Skin epidermis (tissue), 12 donors: ENCODE data around the gene TSPAN18.

ENCODE experiments used
- H3K27ac ChIP-seq, 21 experiments: fragments of 200-600 bp; sonication (generic) in 11 of 21; one replicate each; pipeline ENCODE4 v1.5.0; 2020; ENCODE audit warnings: mild to moderate bottlenecking in 3 of 21, inconsistent platforms in 2 of 21, moderate library complexity in 2 of 21
- H3K4me3 ChIP-seq, 7 experiments: fragments of 200-600 bp; sonication (generic) in 2 of 7; one replicate each; pipeline ENCODE4 v1.5.0; 2020; ENCODE audit warnings: inconsistent platforms in 2 of 7, mild to moderate bottlenecking in 2 of 7, moderate library complexity in 1 of 7

TSPAN18 gene

DNA sequence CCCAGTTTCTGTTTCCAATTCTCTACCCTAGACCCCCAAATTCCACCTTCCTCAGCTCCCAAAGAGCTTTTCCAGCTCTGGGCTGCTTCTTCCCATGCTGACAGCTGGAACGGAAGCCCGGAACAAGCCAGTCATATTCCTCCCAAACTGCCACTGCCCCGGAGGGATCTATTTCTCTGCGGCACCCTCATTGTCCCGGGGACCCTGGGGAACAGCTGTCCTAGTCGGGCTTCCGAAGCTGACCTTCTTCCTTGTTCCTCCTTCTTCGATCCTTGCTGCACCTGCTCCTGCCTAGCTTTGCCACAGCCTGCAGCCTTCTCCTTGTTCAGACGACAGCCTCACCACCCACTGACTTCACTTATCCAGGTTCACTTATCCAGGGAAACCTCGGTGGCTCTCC, 105.7 kb downstream of the TSPAN18 start:
- Histone ChIP-seq H3K27ac (peak overlapping the region in 1 of 21 experiments; percentile 81), H3K4me3 (no peak overlapping the region)

DNA sequence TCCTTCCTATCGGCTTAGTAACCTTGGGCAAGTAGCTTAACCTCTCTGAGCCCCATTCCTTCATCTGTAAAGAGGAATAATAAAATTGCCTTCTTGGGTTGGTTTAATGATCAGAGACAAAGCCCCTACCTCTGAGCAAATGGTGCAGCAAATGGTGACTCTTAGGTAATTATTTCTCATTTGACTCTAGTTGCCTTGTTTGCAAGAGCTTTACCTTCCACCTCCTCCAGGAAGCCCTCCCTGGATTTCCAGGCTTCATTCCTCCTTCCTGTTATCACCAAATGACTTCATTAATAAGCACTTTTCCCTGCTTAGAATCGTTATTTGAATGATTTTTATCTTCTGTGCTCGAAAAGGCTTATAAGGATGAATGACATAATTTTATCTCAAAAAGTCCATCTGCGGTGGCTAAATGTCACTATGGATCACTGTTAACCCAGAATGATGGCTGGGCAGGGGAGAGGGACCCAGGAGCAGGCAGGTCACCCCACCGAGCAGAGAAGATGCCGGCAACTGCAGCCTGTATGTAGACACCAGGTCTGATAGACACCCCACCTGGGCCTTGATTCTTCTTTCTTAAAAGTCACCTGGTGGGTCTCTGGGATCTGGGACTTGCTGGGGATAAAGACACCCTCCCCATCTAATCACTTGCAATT, 106.6 kb downstream of the TSPAN18 start:
- Histone ChIP-seq H3K4me3 (no peak overlapping the region), H3K27ac (peak overlapping the region in 6 of 21 experiments; percentile 20 to 81 (median 42))

DNA sequence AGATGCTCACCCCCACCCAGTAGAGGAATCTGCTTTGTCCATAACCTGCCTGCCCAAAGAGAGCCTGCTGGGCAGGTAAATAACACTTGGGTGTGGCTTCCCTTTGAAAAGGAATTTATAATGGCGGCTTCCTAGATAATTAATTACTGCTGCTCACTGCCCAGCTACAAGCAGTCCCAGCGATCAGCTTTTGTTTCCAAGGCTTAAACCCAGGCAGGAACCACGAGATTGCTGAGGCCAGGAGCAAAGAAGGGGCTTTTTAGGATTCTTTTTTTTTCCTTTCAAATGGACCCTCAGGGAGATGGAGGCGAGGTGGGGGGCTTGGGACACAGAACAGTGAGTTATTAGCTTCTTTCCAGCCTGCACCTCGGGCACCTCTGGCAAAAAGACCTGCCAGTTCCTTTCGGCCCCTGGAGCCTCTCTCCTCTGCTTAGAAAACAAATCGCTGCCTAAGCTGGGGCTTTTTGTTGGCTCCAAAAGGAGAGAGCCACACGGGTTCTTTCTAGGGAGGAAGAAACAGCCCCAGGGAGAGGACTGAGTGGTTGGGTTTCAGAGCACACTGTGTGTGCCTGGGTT, 107.2 kb downstream of the TSPAN18 start:
- Histone ChIP-seq H3K4me3 (no peak overlapping the region), H3K27ac (peak overlapping the region in 13 of 21 experiments; percentile 20 to 81 (median 46))

GRCh38 chr11:44834846-44835245, 108.1 kb downstream of the TSPAN18 start:
- Histone ChIP-seq H3K27ac (peak overlapping the region in 4 of 21 experiments; percentile 31 to 81 (median 58)), H3K4me3 (no peak overlapping the region)

DNA sequence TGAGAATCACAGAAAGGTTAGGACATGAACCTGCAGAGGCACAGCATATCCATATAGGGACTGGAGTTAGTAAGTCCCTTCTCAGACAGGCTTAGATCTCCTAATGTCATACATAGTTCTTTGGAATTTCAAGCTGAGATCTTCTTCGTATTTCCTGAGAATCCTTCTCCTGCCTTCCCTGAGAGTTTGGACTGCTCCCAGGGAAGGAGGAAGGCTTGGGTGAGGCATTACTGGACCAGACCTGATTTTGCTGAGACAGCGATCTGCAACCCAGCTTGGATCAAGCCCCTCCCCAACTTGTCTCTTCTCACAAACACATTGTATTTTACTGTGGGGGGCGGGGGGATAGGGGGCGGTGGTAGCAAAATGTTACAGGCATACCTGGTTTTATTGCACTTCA, 108.5 kb downstream of the TSPAN18 start:
- peak overlapping the region in 2 of 21 experiments; percentile 59 to 81 for H3K27ac ChIP-seq
- H3K4me3 ChIP-seq, result no peak overlapping the region

GRCh38 chr11:44835938-44836337, 109.2 kb downstream of the TSPAN18 start:
- peak overlapping the region in 1 of 21 experiments; percentile 81 for H3K27ac ChIP-seq
- H3K4me3 ChIP-seq, result no peak overlapping the region

- Histone ChIP-seq H3K4me3 (no peak overlapping the region), H3K27ac (no peak overlapping the region)
Measured at GRCh38 chr11:44837661-44838060, 110.9 kb downstream of the TSPAN18 start.

- Histone ChIP-seq H3K4me3 (no peak overlapping the region), H3K27ac (peak overlapping the region in 2 of 21 experiments; percentile 45 to 82)
Measured at GRCh38 chr11:44839458-44840084, 112.8 kb downstream of the TSPAN18 start.

DNA sequence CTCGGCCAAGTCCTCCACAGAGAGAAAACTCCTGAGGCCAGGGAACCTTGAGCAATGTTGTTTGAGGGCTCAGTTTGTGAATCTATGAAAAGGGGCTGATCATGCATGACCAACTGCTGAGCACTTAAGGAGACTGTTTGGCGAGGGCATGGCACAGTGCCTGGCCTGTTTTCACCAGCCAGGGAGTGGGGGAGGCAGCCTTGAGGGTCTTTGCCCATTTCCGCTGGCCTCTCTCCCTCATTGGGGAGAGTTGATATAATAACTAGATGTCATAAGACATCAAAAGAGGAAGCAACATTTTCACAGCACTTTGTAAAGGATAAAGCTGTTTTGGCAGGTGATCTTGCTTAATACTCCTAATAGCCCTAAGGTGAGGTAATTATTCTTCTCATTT, 113.3 kb downstream of the TSPAN18 start:
- H3K4me3 ChIP-seq, result no peak overlapping the region
- peak overlapping the region in 2 of 21 experiments; percentile 45 to 82 for H3K27ac ChIP-seq

- Histone ChIP-seq H3K27ac (peak overlapping the region in 1 of 21 experiments; percentile 64), H3K4me3 (no peak overlapping the region)
Measured at GRCh38 chr11:44840521-44841251, 113.9 kb downstream of the TSPAN18 start.

GRCh38 chr11:44842220-44842619, 115.5 kb downstream of the TSPAN18 start:
- Histone ChIP-seq H3K27ac (peak overlapping the region in 6 of 21 experiments; percentile 14 to 68 (median 32)), H3K4me3 (no peak overlapping the region)

DNA sequence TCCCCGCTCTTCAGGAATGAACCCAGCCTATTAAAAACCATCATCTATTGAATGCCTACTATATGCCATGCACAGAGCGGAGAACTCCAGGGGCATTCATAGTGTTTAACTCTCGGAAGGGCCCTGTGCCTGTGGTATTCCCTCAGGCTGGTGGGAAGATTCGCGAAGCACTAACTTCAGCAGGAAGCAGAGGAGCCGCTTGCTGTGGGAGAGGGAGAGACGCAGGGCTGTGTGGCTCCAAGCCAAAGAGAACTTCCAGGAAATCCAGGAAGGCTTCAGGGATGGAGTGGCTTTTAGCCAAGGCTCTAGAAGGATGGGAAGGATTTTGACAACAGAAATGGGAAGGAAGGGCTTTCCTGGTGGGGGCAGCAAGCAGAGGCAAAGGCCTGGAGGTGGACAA, 120.1 kb downstream of the TSPAN18 start:
- H3K4me3 ChIP-seq, result no peak overlapping the region
- H3K27ac ChIP-seq, result no peak overlapping the region

DNA sequence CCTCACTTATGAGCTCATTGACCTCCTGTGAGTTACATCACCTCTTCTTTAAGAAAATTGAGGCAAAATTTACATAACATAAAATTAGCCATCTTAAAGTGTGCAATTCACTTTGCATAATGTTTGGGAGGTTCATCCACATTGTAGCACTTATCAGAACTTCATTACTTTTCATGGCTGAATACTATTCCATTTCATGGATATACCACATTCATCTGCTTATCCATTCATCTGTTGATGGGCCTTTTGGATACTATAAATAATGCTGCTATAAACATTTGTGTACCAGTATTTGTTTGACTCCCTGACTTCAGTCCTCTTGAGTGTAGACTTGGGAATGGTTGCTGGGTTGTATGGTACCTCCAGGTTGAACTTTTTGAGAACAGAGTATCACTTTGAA, 120.6 kb downstream of the TSPAN18 start:
- Histone ChIP-seq H3K27ac (no peak overlapping the region), H3K4me3 (no peak overlapping the region)

DNA sequence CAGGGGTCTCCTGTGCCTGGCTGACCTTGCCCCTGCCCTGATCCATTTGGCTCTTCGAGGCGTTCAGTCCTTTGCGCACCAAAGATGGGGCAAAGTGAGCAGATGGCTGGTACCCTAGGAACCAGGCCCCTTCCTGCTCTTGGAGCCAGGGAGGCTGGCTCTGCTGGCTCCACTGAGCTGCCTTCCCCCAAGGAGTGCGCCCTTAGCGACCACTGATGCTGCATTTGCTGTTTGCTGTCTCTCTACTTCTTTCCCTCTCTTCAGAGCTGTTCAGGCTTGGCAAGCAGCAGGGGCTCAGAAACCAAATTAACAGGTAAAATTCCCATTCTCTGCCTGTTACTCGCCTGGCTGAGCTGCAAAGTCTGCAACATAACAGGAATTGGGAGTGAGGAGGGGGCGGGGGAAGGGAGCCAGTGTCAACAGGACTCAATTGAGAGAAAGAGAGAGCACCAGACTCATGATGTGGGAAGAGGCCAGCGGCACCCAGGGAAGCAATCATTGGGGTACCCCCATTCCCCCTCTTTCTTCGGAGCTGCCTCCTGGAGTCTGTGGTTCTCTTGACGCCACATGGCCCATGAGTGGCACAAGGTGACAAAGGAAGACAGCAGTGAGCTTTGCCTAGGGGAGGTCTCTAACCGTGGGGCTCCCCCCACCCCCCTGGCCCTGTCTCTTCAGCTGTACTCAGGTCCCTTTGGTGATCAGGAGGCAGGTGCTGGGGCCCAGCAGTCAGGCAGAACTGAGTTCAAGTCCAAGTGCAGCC, 121.6 kb downstream of the TSPAN18 start:
- H3K27ac ChIP-seq, result no peak overlapping the region
- H3K4me3 ChIP-seq, result no peak overlapping the region

GRCh38 chr11:44848963-44849350, 122.2 kb downstream of the TSPAN18 start:
- no peak overlapping the region for H3K4me3 ChIP-seq
- H3K27ac ChIP-seq, result no peak overlapping the region

DNA sequence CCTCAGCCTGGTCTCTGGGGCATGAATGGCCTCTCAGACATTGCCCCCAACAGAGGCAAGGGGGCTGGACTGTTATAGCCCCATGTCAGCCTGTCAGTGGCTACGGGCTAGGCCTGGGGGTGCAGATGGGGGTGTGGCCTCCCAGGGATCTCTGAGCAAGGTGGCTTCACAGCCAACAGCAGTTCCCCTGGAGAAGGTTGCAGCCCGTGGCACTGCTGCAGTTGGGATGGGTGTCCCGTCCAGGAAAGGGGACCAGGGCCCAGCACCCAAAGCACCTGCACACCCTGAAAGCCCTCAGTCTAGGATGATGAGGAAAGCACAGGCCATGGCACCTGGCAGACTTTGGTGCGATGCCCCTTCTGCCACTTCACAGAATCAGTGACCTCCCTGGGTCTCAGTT, 122.7 kb downstream of the TSPAN18 start:
- Histone ChIP-seq H3K27ac (no peak overlapping the region), H3K4me3 (no peak overlapping the region)

DNA sequence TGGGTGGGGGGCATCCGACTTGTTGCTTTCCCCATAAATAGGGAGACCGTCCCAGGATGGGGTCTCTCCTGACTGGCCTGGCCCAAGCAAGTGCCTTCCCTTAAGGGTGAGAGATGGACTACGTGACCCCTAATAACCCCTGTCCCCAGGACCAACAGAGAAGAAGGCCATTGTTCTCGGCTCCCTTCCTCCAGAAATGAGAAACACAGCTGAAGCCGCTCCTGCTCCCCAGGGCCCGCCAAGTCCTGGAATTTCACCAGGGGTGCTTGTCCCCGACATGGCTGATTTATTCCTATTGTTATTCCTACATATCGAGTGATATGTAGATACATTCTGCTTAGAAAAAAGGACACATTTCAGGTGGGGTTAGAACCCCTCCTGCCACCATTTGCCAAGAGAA, 123.2 kb downstream of the TSPAN18 start:
- H3K27ac ChIP-seq, result no peak overlapping the region

DNA sequence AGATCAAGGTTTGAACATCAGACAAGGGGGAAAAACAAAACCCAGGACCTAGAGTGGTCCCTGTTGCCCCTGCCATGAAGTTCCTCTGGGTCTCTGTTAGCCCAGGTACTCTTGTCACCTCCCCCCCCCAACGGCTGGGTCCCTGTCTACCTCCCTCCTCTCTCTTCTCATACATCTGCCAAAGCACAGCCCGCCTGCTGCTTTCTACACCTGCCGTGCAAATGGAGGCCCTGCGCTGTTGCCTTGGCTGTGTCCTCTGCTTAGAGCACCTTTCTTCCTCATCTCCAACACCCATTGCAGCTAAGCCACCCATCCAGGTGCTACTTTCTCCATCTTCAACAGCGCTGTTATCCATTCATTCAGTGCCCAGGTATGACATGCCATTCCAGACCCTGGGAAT, 124.7 kb downstream of the TSPAN18 start:
- no peak overlapping the region for H3K27ac ChIP-seq

More for the DNA sequence above, 123.2 kb downstream of the TSPAN18 start:
- no peak overlapping the region for H3K4me3 ChIP-seq

DNA sequence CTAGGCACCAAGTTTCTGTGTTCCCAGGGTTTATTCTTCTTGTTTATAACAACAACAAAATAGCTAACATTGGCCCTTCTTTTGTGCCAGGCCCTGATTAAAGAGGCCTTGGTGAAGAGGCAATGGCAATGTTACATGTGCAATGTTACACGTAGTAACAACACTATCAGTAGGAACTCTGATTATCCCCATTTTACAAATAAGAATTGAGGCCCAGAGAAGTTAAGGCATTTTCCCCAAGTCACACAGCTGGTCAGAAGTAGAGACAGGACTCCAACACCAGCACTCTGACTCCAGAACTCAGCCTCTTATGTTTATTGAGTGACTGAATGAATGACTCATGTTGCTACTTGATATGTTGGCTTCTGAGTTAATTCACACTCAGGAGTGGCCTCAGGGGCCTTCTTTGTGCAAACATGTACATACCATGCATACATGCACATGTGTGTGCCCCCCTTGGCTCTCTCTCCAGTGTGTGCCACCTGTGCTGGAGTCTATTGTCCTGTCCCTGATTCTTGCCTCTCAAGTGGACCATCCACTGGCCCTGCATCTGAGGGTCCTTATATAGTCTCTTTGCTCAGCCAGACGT, 125.5 kb downstream of the TSPAN18 start:
- H3K4me3 ChIP-seq, result no peak overlapping the region
- H3K27ac ChIP-seq, result no peak overlapping the region

More for the DNA sequence above, 124.7 kb downstream of the TSPAN18 start:
- no peak overlapping the region for H3K4me3 ChIP-seq
